GM23338 (cell line): ENCODE data around the gene CCDC170.

Experiments used
- CREB1 ChIP-seq: fragments of 250-450 bp; sonication (Bioruptor Pico); IDR thresholded peaks from 2 replicates; pipeline ENCODE4 v1.5.0; 2020; ENCODE audit warnings: low read depth, mild to moderate bottlenecking, moderate library complexity
- EZH2 ChIP-seq: fragments of 200-600 bp; sonication (generic); IDR thresholded peaks from one replicate; pipeline ENCODE4 v1.8.0; 2017; ENCODE audit warnings: antibody characterized with exemption, mild to moderate bottlenecking, low read depth; ENCODE audit not compliant: unreplicated experiment
- EZH2phosphoT487 ChIP-seq: fragments of 200-600 bp; sonication (generic); IDR thresholded peaks from one replicate; pipeline ENCODE4 v1.8.1; 2018; ENCODE audit warnings: antibody characterized with exemption; ENCODE audit not compliant: unreplicated experiment
- JUNB ChIP-seq: IDR thresholded peaks from one replicate; pipeline ENCODE4 v1.6.1; 2016; ENCODE audit warnings: antibody characterized with exemption; ENCODE audit not compliant: unreplicated experiment
- NANOG ChIP-seq: IDR thresholded peaks from 2 replicates; pipeline ENCODE4 v1.6.1; 2016; ENCODE audit warnings: antibody characterized with exemption, borderline replicate concordance
- POLR2AphosphoS5 ChIP-seq: IDR thresholded peaks from 2 replicates; pipeline ENCODE4 v1.6.1; 2016; ENCODE audit warnings: antibody characterized with exemption, low read depth
- ZNF114 ChIP-seq: fragments of 250-450 bp; sonication (Bioruptor Pico); IDR thresholded peaks from 2 replicates; pipeline ENCODE4 v1.5.0; 2020; ENCODE audit warnings: mild to moderate bottlenecking, moderate library complexity
- TF ChIP-seq, protein P1 (sequence below), 2 experiments: fragments of 200-600 bp in 1 of 2; sonication (generic) in 1 of 2; conservative IDR thresholded peaks; 2 replicates each; pipeline versions ENCODE4 v1.5.1 to v1.6.1; 2016 to 2017; ENCODE audit warnings: antibody characterized with exemption in 2 of 2, low read depth in 2 of 2, mild to moderate bottlenecking in 2 of 2, moderate library complexity in 1 of 2
- TF ChIP-seq, protein P2 (sequence below): IDR thresholded peaks from one replicate; pipeline ENCODE4 v1.6.1; 2018; ENCODE audit warnings: antibody characterized with exemption; ENCODE audit not compliant: unreplicated experiment
- TF ChIP-seq, protein P3 (sequence below): IDR thresholded peaks from 2 replicates; pipeline ENCODE4 v1.6.1; 2016; ENCODE audit warnings: antibody characterized with exemption

DNA sequence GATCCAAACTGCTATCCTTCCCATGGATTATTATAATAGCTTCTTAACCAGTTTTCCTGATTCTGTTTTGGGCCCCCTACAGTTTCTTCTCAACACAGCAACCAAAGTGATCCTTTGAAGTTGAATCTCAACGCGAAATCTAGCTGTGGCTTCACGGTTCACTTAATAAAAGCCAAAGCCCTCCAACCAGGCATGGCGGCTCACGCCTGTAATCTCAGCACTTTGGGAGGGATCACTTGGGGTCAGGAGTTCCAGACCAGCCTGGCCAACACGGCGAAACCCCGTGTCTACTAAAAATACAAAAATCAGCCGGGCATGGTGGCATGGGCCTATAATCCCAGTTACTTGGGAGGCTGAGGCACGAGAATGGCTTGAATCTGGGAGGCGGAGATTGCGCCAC lies 45.2 kb upstream of the CCDC170 start:
- TF ChIP-seq, protein P1, sequence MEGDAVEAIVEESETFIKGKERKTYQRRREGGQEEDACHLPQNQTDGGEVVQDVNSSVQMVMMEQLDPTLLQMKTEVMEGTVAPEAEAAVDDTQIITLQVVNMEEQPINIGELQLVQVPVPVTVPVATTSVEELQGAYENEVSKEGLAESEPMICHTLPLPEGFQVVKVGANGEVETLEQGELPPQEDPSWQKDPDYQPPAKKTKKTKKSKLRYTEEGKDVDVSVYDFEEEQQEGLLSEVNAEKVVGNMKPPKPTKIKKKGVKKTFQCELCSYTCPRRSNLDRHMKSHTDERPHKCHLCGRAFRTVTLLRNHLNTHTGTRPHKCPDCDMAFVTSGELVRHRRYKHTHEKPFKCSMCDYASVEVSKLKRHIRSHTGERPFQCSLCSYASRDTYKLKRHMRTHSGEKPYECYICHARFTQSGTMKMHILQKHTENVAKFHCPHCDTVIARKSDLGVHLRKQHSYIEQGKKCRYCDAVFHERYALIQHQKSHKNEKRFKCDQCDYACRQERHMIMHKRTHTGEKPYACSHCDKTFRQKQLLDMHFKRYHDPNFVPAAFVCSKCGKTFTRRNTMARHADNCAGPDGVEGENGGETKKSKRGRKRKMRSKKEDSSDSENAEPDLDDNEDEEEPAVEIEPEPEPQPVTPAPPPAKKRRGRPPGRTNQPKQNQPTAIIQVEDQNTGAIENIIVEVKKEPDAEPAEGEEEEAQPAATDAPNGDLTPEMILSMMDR (conservative IDR thresholded peaks at IDR 0.05; ENCODE audit: low read depth in 2 of 2) = peak in 1 of 2 experiments; percentile 29; a peak in 2 of 4 replicates
- TF ChIP-seq POLR2AphosphoS5 = no peak
- TF ChIP-seq EZH2phosphoT487 = no peak
- TF ChIP-seq, protein P2, sequence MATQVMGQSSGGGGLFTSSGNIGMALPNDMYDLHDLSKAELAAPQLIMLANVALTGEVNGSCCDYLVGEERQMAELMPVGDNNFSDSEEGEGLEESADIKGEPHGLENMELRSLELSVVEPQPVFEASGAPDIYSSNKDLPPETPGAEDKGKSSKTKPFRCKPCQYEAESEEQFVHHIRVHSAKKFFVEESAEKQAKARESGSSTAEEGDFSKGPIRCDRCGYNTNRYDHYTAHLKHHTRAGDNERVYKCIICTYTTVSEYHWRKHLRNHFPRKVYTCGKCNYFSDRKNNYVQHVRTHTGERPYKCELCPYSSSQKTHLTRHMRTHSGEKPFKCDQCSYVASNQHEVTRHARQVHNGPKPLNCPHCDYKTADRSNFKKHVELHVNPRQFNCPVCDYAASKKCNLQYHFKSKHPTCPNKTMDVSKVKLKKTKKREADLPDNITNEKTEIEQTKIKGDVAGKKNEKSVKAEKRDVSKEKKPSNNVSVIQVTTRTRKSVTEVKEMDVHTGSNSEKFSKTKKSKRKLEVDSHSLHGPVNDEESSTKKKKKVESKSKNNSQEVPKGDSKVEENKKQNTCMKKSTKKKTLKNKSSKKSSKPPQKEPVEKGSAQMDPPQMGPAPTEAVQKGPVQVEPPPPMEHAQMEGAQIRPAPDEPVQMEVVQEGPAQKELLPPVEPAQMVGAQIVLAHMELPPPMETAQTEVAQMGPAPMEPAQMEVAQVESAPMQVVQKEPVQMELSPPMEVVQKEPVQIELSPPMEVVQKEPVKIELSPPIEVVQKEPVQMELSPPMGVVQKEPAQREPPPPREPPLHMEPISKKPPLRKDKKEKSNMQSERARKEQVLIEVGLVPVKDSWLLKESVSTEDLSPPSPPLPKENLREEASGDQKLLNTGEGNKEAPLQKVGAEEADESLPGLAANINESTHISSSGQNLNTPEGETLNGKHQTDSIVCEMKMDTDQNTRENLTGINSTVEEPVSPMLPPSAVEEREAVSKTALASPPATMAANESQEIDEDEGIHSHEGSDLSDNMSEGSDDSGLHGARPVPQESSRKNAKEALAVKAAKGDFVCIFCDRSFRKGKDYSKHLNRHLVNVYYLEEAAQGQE = no peak
- no peak for TF ChIP-seq EZH2
- TF ChIP-seq NANOG = no peak
- no peak for TF ChIP-seq CREB1 (CRISPR knock-in tag)
- TF ChIP-seq, protein P3, sequence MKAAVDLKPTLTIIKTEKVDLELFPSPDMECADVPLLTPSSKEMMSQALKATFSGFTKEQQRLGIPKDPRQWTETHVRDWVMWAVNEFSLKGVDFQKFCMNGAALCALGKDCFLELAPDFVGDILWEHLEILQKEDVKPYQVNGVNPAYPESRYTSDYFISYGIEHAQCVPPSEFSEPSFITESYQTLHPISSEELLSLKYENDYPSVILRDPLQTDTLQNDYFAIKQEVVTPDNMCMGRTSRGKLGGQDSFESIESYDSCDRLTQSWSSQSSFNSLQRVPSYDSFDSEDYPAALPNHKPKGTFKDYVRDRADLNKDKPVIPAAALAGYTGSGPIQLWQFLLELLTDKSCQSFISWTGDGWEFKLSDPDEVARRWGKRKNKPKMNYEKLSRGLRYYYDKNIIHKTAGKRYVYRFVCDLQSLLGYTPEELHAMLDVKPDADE = no peak
- no peak for TF ChIP-seq JUNB
- no peak for TF ChIP-seq ZNF114 (CRISPR knock-in tag)
